NCI-H2171 (cell line): ENCODE results near the gene PPP1R15A.
"Not testable (repeated sequence)": the region's sequence is repeated elsewhere in the genome, so short reads cannot be mapped to it uniquely, and the experiment has no call there.

Experiments used
- DNase-seq: peaks from one replicate; lab custom pipeline; 2025; lab: John Stamatoyannopoulos, UW

The PPP1R15A gene

DNA sequence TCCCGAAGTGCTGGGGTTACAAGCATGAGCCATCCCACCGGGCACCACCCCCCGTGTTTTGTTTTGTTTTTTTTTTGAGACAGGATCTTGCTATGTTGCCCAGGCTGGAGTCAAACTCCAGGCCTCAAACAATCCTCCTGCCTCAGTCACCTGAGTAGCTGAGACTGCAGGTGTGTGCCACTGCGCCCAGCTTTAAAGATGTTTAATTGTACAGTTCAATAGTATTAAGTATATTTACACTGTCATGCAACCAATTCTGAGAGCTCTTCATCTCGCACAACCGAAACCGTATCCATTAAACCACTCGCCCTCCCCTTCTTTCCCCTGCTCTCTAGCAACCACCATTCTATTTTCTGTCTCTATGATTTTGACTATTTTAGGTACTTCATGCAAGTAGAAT is 43.5 kb downstream of the PPP1R15A start:
- DNase-seq = no peak

DNA sequence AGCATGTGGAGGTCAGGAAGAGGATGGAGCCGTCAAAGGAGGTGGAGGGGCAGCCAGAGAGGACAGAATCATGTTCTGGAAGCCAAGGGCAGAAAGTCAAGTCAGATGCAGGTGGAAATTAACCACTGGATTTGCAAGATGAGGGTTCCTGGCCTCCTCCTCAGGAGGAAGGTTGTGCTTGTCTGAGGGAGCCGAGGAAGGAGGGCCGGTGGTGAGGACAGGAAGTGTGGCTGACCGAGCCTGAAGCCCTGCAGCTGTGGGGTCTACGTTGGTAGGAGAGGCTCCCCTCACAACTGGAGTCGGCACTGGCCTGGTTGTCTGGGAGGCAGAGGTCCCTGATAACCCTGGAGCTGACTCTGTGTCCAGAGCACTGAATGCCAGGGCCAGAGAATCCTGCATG is 45.9 kb downstream of the PPP1R15A start:
- no peak for DNase-seq

DNA sequence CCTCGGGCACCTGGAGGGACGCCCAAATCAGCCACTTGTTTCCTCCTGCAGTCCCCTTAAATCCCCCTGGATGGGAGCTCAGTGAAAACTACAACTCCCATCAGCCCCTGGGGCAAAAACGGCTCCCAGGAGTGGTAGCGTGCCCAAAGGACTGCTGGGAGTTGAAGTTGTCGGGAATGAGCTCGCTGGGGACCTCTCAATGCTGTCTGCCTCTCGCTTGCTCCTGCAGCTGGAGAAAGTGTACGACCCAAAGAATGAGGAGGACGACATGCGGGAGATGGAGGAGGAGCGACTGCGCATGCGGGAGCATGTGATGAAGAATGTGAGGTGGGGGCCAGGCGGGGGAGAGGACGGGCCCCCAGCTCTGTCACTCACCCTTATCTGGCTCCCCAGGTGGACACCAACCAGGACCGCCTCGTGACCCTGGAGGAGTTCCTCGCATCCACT is 46.6 kb downstream of the PPP1R15A start:
- no peak for DNase-seq

DNA sequence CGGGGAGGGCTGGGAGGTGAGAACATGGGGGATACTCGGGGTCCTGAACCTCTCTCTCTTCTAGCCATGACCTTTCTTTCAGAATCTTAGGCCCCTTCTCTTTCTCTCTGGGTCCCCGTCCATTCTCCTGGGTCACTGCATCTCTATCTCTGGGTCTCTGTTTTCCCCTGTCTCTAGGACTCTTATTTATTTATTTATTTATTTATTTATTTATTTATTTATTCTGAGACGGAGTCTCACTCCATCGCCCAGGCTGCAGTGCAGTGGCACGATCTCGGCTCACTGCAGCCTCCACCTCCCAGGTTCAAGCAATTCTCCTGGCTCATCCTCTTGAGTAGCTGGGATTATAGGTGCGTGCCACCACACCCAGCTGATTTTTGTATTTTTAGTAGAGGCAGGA is 47.0 kb downstream of the PPP1R15A start:
- DNase-seq = not testable (repeated sequence)

DNA sequence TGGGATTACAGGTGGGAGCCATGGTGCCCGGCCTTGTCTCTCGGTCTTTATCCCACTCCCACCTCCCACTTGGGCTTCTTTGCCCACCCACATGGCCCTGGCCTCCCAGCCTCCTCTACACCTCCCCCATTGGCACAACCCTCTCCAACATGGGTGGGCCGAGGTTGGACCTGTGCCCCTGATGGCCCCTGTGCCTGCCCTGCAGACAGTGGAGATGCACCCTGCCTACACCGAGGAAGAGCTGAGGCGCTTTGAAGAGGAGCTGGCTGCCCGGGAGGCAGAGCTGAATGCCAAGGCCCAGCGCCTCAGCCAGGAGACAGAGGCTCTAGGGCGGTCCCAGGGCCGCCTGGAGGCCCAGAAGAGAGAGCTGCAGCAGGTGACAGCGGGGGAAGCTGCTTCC is 48.7 kb downstream of the PPP1R15A start:
- DNase-seq = no peak

DNA sequence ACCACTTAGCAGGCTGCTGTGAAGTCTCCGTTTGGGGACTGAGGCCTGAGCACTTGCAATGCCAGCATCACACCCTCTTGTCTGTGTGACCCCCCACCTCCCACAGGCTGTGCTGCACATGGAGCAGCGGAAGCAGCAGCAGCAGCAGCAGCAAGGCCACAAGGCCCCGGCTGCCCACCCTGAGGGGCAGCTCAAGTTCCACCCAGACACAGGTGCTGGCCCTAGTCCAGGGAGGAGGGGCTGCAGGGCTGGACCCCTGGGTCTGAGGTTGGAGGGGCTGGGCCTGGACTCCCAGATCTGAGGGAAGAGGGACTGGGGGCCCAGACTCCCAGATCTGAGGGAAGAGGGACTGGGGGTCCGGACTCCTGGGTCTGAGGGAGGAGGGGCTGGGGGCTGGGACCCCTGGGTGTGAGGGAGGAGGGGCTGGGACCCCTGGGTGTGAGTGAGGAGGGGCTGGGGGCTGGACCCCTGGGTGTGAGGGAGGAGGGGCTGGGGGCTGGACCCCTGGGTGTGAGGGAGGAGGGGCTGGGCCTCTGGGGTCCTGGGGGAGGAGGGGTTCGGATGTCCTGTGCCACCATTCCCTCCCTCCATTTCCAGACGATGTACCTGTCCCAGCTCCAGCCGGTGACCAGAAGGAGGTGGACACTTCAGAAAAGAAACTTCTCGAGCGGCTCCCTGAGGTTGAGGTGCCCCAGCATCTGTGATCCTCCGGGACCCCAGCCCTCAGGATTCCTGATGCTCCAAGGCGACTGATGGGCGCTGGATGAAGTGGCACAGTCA is 49.7 kb downstream of the PPP1R15A start:
- no peak for DNase-seq

DNA sequence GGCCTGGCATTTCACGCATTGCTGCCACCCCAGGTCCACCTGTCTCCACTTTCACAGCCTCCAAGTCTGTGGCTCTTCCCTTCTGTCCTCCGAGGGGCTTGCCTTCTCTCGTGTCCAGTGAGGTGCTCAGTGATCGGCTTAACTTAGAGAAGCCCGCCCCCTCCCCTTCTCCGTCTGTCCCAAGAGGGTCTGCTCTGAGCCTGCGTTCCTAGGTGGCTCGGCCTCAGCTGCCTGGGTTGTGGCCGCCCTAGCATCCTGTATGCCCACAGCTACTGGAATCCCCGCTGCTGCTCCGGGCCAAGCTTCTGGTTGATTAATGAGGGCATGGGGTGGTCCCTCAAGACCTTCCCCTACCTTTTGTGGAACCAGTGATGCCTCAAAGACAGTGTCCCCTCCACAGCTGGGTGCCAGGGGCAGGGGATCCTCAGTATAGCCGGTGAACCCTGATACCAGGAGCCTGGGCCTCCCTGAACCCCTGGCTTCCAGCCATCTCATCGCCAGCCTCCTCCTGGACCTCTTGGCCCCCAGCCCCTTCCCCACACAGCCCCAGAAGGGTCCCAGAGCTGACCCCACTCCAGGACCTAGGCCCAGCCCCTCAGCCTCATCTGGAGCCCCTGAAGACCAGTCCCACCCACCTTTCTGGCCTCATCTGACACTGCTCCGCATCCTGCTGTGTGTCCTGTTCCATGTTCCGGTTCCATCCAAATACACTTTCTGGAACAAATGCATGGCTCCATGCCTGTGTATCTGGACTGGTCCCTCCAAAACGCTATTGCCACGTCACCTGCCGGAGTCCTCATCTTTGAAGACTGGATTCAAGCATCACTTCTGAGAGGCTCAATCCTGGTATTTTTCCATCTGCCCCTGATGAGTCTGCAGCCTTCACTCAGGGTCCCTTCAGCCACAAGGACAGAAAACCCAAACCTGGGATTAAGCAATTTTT is 50.6 kb downstream of the PPP1R15A start:
- no peak for DNase-seq

DNA sequence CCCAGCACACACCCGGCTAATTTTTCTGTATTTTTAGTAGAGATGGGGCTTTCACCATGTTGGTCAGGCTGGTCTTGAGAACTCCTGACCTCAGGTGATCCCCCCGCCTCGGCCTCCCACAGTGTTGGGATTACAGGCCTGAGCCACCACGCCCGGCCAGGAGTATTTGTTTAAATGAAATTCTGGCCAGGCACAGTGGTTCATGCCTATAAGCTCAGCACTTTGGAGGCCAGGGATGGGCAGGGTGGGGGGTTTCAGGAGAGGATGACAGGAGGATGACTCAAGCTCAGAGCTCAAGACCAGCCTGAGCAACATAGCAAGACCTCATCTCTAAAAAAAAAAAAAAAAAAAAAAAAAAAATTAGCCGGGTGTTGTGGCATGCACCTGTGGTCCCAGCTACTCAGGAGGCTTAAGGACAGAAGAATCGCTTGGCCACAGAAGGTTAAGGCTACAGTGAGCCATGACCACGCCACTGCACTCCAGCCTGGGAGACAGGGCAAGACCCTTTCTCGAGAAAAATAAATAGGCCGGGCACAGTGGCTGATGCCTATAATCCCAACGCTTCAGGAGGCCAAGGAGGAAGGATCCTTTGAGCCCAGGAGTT is 53.1 kb downstream of the PPP1R15A start:
- DNase-seq = no peak
